GM12864 (cell line): ENCODE results near the gene ATG4A.

ENCODE experiments used
- DNase-seq: peaks from one replicate; pipeline ENCODE4 v3.0.0-alpha.2; 2011; ENCODE audit warnings: low read depth
- H3K4me3 ChIP-seq: 2 replicates; pipeline ENCODE4 v1.5.1; 2011; ENCODE audit warnings: mild to moderate bottlenecking, low read depth, low read length, control low read depth
- CTCF ChIP-seq: IDR thresholded peaks from 2 replicates; pipeline ENCODE4 v1.5.1; 2011; ENCODE audit warnings: low read depth, mild to moderate bottlenecking, moderate library complexity, low read length, control low read depth, inconsistent platforms; ENCODE audit errors: missing control alignments

The ATG4A gene

GRCh38 chrX:108165383-108166111, 74.0 kb downstream of the ATG4A start:
- no peak for DNase-seq
- TF ChIP-seq CTCF, result peak; percentile 26
- no peak overlapping the region for H3K4me3 ChIP-seq

- no peak for DNase-seq
- no peak for TF ChIP-seq CTCF
Measured at GRCh38 chrX:108167211-108167872, 75.8 kb downstream of the ATG4A start.

DNA sequence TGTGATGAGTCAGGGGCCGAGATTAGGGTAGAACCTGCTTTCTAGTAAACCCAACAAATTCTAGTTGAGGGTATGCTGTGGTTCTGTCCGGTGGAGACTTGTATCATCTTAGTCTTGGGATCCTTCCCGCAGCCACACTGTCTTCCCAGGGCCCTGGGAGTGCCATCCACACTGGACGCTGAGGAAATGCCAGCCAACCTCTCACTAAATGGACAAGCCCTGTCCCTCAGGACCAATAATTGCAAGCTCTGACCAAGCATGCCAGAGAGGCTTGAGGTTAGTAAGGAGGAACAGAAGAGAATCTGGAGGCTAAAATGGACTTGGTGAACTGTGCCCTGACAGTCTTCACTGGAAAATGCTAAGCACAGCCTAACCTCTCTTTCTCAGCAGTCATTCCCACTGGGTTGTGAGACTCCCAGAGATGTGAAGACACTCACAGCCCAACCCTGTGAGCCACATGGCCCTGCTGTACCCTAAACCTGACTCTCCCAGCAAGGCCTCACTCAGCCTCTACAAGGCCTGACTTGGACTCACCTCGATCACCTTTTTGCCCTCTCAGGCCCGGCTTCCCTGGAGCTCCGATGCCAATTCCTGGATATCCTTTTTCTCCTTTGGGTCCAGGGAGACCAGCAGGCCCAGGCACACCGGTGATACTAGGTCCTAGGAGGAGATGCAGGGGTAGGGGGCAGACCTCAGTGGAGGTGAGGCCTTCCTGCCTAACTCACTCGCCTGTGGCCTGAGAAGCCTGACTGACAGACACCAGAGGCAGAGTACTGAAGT, 77.6 kb downstream of the ATG4A start:
- no peak for TF ChIP-seq CTCF
- no peak overlapping the region for H3K4me3 ChIP-seq
- DNase-seq, result no peak

More at GRCh38 chrX:108167211-108167872, 75.8 kb downstream of the ATG4A start:
- H3K4me3 ChIP-seq, result no peak overlapping the region

GRCh38 chrX:108169768-108170167, 78.2 kb downstream of the ATG4A start:
- no peak for TF ChIP-seq CTCF
- DNase-seq, result no peak
- H3K4me3 ChIP-seq, result no peak overlapping the region

- H3K4me3 ChIP-seq, result no peak overlapping the region
- TF ChIP-seq CTCF, result no peak
- no peak for DNase-seq
Measured at GRCh38 chrX:108171671-108172070, 80.1 kb downstream of the ATG4A start.

- DNase-seq, result no peak
- no peak for TF ChIP-seq CTCF
- H3K4me3 ChIP-seq, result no peak overlapping the region
Measured at GRCh38 chrX:108173874-108174273, 82.3 kb downstream of the ATG4A start.
